SK-N-SH (cell line): ENCODE results near the gene SH3BP4.

ENCODE experiments used
- CHD2 ChIP-seq: fragments of 150-350 bp; IDR thresholded peaks from 2 replicates; pipeline ENCODE4 v1.6.1; 2018; ENCODE audit warnings: low read length; ENCODE audit not compliant: partially characterized antibody
- CTCF ChIP-seq: fragments of 200-600 bp; sonication (generic); IDR thresholded peaks from 2 replicates; pipeline ENCODE4 v1.6.1; 2017; ENCODE audit warnings: antibody characterized with exemption, mild to moderate bottlenecking, moderate library complexity
- FOXM1 ChIP-seq: IDR thresholded peaks from 2 replicates; pipeline ENCODE4 v1.4.0; 2012; ENCODE audit warnings: low read depth, mild to moderate bottlenecking
- GABPA ChIP-seq: IDR thresholded peaks from 2 replicates; pipeline ENCODE4 v1.4.0; 2012; ENCODE audit warnings: low read depth, mild to moderate bottlenecking
- MEF2A ChIP-seq: IDR thresholded peaks from 2 replicates; pipeline ENCODE4 v1.4.0; 2012; ENCODE audit warnings: low read depth, borderline replicate concordance
- NRF1 ChIP-seq: IDR thresholded peaks from 2 replicates; pipeline ENCODE4 v1.6.1; 2012; ENCODE audit warnings: low read depth, mild to moderate bottlenecking, low read length
- POLR2AphosphoS5 ChIP-seq: IDR thresholded peaks from 2 replicates; pipeline ENCODE4 v1.6.1; 2012; ENCODE audit warnings: low read depth, low read length
- RAD21 ChIP-seq: IDR thresholded peaks from 2 replicates; pipeline ENCODE4 v1.6.1; 2012; ENCODE audit warnings: mild to moderate bottlenecking, low read length
- REST ChIP-seq: IDR thresholded peaks from 2 replicates; pipeline ENCODE4 v1.6.1; 2012; ENCODE audit warnings: mild to moderate bottlenecking, low read depth, low read length, moderate library complexity
- RFX5 ChIP-seq: IDR thresholded peaks from 2 replicates; pipeline ENCODE4 v1.6.1; 2012; ENCODE audit warnings: mild to moderate bottlenecking, improper control_type of control experiment, low read length
- SIN3A ChIP-seq: IDR thresholded peaks from 2 replicates; pipeline ENCODE4 v1.6.1; 2012; ENCODE audit warnings: low read depth, mild to moderate bottlenecking, low read length, moderate library complexity, borderline replicate concordance
- SMC3 ChIP-seq: IDR thresholded peaks from 2 replicates; pipeline ENCODE4 v1.6.1; 2012; ENCODE audit warnings: low read depth, low read length, improper control_type of control experiment
- TCF12 ChIP-seq: IDR thresholded peaks from 2 replicates; pipeline ENCODE4 v1.4.0; 2012

- TF ChIP-seq SIN3A (no peak), CTCF (no peak), POLR2AphosphoS5 (no peak), SMC3 (no peak), MEF2A (no peak), REST (no peak), RFX5 (no peak), CHD2 (no peak), FOXM1 (no peak), NRF1 (no peak), GABPA (no peak), RAD21 (no peak), TCF12 (no peak)
Observed at GRCh38 chr2:234958746-234959395, 7.1 kb downstream of the SH3BP4 start.
